ENCODE data around the gene PTCHD1. TPM values are rescaled to one million over a fixed set of nuclear protein-coding genes. Genes with fewer than 3 reads are reported as not detected.

Gene PTCHD1
- total and polyA plus RNA-seq, 2 of the 13 experiments (the other 11 are each of a cell fraction or from before 2014, with no cell fraction given) = not detected

DNA sequence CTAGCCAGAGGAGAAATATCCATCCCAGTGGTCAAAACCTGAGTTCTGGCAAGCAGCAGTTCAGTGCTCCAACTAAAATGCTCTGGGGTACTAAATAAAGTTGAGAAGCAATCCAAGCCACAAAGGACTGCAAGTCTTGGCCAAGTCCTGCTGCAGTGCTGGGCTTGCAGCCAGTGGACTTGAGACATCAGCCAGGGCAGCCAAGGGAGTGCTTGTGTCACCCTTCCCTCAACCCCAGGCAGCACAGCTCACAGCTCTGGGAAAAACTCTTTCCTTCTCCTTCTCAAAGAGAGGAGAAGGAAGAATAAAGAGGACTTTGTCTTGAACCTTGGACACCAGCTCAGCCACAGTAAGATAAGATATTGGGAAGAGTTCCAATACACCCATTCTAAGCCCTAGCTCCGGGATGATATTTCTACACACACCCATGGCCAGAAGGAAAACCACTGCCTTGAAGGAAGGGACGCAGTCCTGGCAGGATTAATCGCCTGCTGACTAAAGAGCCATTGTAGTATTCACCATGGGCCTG is 99.8 kb downstream of the PTCHD1 start (continued):
- TF ChIP-seq ZBTB43 (CRISPR knock-in tag; conservative IDR thresholded peaks at IDR 0.05) = no peak

DNA sequence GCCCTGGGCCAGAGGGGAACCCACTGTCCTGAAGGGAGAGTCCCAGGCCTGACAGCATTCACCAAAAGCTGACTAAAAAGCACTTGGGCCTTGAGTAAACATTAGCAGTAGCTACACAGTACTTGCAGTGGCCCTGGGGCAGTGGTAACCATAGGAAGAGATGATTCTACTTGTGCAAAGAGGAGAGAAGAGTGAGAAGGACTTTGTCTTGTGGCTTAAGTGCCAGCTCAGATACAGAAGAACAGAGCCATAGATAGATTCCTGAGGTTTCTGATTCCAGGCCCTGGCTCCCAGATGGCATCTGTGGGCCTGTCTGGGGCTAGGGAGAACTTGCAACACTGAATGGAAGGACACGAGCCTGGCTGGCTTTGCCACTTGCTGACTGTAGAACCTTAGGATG is 100.5 kb downstream of the PTCHD1 start:
- Histone ChIP-seq H3K36me3 (replicated peaks in 1 of 2; ENCODE audit: control insufficient read depth in 1 of 2, insufficient read depth in 2 of 2, low read length in 2 of 2) (no peaks in the 10 kb centered on the region), H3K27me3 (ENCODE audit: control insufficient read depth in 1 of 2, insufficient read depth in 2 of 2, low read length in 2 of 2) (no peaks in the 10 kb centered on the region), H3K4me1 (ENCODE audit: insufficient read depth, low read length) (no peaks in the 10 kb centered on the region), H4K20me1 (ENCODE audit: insufficient read depth, low read length) (no peaks in the 10 kb centered on the region), H3K4me2 (ENCODE audit: low read depth, low read length) (no peak overlapping the region), H3K4me3 (replicated peaks in 1 of 3; ENCODE audit: insufficient read depth in 1 of 3, low read depth in 2 of 3, low read length in 3 of 3) (no peak overlapping the region), H3K9ac (ENCODE audit: insufficient read depth, low read depth, low read length) (no peak overlapping the region), H3K9me3 (ENCODE audit: low read length) (no peaks in the 10 kb centered on the region), H2AFZ (ENCODE audit: low read length) (no peak overlapping the region), H3K79me2 (ENCODE audit: insufficient read depth, low read length) (no peaks in the 10 kb centered on the region), H3K27ac (ENCODE audit: extremely low read length, insufficient read depth, low read length) (no peak overlapping the region)
- POLR2A ChIA-PET = no interaction called here
- no peak for DNase-seq (ENCODE audit: low spot score)
- TF ChIP-seq ZNF3 (CRISPR knock-in tag; IDR thresholded peaks at IDR 0.05) = no peak
- in situ Hi-C loops (cut with HindIII; ENCODE audit: extremely low pct_ligation_motif_present, low pct_unique_long_range_greater_than_20kb) = no loop called here
- BruUV-seq (replicated peaks) = no TSS peak
- WGBS (ENCODE audit: low lambda C conversion rate) = no CpG with 5 or more reads among the region's 1 CpG
- CTCF ChIA-PET (ENCODE audit: low intra/inter-chr PET ratio, low total read pairs) = no interaction called here
- intact Hi-C loops (cut with micrococcal nuclease; ENCODE audit: unreplicated experiment) = no loop called here
- no peak for ATAC-seq
- no peak for FAIRE-seq

DNA sequence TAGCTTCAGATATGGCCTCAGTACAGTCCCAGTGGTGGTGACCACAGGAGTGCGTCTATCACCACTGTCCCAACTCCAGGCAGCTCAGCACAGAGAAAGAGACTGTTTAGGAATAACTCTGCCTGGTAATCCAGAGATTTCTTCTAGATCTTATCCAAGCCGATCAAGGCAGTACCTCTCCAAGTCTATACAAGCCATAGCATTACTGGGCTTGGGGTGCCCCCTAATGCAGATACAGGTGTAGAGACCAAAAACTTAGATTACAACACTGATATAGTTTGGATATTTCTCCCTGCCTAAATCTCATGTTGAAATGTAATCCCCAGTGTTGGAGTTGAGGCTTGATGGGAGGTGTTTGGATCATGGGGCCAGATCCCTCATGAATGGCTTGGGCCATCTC is 100.9 kb downstream of the PTCHD1 start:
- H4K20me1 ChIP-seq (ENCODE audit: insufficient read depth, low read length) = no peaks in the 10 kb centered on the region
- CTCF ChIA-PET (ENCODE audit: low intra/inter-chr PET ratio, low total read pairs) = no interaction called here
- no peaks in the 10 kb centered on the region for H3K27me3 ChIP-seq (ENCODE audit: control insufficient read depth in 1 of 2, insufficient read depth in 2 of 2, low read length in 2 of 2)
- POLR2A ChIA-PET = no interaction called here
- ATAC-seq (no peak), DNase-seq (ENCODE audit: low spot score) (no peak), FAIRE-seq (no peak)
- H3K36me3 ChIP-seq (replicated peaks in 1 of 2; ENCODE audit: control insufficient read depth in 1 of 2, insufficient read depth in 2 of 2, low read length in 2 of 2) = no peaks in the 10 kb centered on the region
- no peaks in the 10 kb centered on the region for H3K9me3 ChIP-seq (ENCODE audit: low read length)
- no peaks in the 10 kb centered on the region for H3K4me1 ChIP-seq (ENCODE audit: insufficient read depth, low read length)
- intact Hi-C loops (cut with micrococcal nuclease; ENCODE audit: unreplicated experiment) (no loop called here), in situ Hi-C loops (cut with HindIII; ENCODE audit: extremely low pct_ligation_motif_present, low pct_unique_long_range_greater_than_20kb) (no loop called here)
- no peak overlapping the region for H2AFZ ChIP-seq (ENCODE audit: low read length)
- H3K4me2 ChIP-seq (ENCODE audit: low read depth, low read length) = no peak overlapping the region
- H3K9ac ChIP-seq (ENCODE audit: insufficient read depth, low read depth, low read length) = no peak overlapping the region
- H3K4me3 ChIP-seq (replicated peaks in 1 of 3; ENCODE audit: insufficient read depth in 1 of 3, low read depth in 2 of 3, low read length in 3 of 3) = no peak overlapping the region
- no TSS peak for BruUV-seq (replicated peaks)
- WGBS (ENCODE audit: low lambda C conversion rate) = no CpG with 5 or more reads among the region's 2 CpGs
- H3K27ac ChIP-seq (ENCODE audit: extremely low read length, insufficient read depth, low read length) = no peak overlapping the region
- no peaks in the 10 kb centered on the region for H3K79me2 ChIP-seq (ENCODE audit: insufficient read depth, low read length)
- no peak for TF ChIP-seq KMT2A (CRISPR knock-in tag; IDR thresholded peaks at IDR 0.05)
- no peak for TF ChIP-seq ZNF318 (CRISPR knock-in tag; IDR thresholded peaks at IDR 0.05)
- TF ChIP-seq, protein P1, sequence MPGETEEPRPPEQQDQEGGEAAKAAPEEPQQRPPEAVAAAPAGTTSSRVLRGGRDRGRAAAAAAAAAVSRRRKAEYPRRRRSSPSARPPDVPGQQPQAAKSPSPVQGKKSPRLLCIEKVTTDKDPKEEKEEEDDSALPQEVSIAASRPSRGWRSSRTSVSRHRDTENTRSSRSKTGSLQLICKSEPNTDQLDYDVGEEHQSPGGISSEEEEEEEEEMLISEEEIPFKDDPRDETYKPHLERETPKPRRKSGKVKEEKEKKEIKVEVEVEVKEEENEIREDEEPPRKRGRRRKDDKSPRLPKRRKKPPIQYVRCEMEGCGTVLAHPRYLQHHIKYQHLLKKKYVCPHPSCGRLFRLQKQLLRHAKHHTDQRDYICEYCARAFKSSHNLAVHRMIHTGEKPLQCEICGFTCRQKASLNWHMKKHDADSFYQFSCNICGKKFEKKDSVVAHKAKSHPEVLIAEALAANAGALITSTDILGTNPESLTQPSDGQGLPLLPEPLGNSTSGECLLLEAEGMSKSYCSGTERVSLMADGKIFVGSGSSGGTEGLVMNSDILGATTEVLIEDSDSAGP (CRISPR knock-in tag; IDR thresholded peaks at IDR 0.05; ENCODE audit: borderline replicate concordance) = no peak
